Activated T-cell treated with anti-CD3 and anti-CD28 coated beads, Interleukin-2, amount 50 U/mL, for 4 hours (primary cell): ENCODE results near the gene MTIF2. TPM values are rescaled to one million over a fixed set of nuclear protein-coding genes. Genes with fewer than 3 reads are reported as not detected.
A peak's percentile ranks its signal among the peaks of the same experiment; 100 is the strongest.
"Not testable (repeated sequence)": the region's sequence is repeated elsewhere in the genome, so short reads cannot be mapped to it uniquely, and the experiment has no call there.

Experiments
- ATAC-seq, 2 donors: fragments of 200-7000 bp; cut with Tn5 transposase; one replicate each; pipeline ENCODE4 v1.10.0; 2021
- DNase-seq: peaks from one replicate; pipeline ENCODE4 v3.0.0-alpha.2; 2020
- H3K27me3 Mint-ChIP-seq: one replicate; pipeline ENCODE4 v1.8.0; 2021; ENCODE audit warnings: low read depth, mixed read lengths
- H3K36me3 Mint-ChIP-seq: one replicate; pipeline ENCODE4 v1.8.0; 2022; ENCODE audit warnings: mixed read lengths; ENCODE audit not compliant: insufficient read depth
- H3K4me1 Mint-ChIP-seq: one replicate; pipeline ENCODE4 v1.8.0; 2021; ENCODE audit warnings: low read depth, mixed read lengths
- H3K4me3 Mint-ChIP-seq: one replicate; pipeline ENCODE4 v1.8.0; 2021; ENCODE audit warnings: mild to moderate bottlenecking, moderate library complexity, mixed read lengths
- H3K9me3 Mint-ChIP-seq: one replicate; pipeline ENCODE4 v1.8.0; 2021; ENCODE audit warnings: mixed read lengths
- total RNA-seq, 3 donors: library from RNA; stranded (reverse); gene quantifications; one replicate each; pipeline ENCODE4 v1.2.1, GENCODE V29; 2021

MTIF2 gene
- total RNA-seq, 3 donors from 2014 or later = 55.6 to 59.8 (median 58.1) TPM

DNA sequence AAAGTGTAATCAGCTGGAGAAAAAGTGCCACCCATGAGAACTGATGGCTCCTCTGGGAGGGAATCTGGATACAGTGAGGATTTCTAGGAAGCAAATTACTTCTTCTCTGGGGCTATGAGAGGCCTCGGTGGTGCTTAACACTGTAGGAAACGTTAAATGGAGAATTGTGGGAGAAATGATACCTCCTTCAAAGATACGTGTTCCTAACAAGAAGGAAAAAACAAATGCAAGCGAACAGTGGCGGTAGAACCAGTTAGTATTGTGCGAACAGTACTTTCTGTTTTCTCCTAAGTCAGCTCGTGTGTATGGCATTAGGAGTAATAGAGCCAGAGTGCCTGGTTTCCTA is 587 bp upstream of the MTIF2 start:
- DNase-seq (no peak), ATAC-seq (no peak)
- Mint-ChIP-seq H3K36me3 (peaks cover 3% of the 10 kb centered on the region), H3K9me3 (no peaks in the 10 kb centered on the region), H3K27me3 (peaks cover 2% of the 10 kb centered on the region), H3K4me3 (peak overlapping the region; percentile 96), H3K4me1 (peaks cover 19% of the 10 kb centered on the region)

DNA sequence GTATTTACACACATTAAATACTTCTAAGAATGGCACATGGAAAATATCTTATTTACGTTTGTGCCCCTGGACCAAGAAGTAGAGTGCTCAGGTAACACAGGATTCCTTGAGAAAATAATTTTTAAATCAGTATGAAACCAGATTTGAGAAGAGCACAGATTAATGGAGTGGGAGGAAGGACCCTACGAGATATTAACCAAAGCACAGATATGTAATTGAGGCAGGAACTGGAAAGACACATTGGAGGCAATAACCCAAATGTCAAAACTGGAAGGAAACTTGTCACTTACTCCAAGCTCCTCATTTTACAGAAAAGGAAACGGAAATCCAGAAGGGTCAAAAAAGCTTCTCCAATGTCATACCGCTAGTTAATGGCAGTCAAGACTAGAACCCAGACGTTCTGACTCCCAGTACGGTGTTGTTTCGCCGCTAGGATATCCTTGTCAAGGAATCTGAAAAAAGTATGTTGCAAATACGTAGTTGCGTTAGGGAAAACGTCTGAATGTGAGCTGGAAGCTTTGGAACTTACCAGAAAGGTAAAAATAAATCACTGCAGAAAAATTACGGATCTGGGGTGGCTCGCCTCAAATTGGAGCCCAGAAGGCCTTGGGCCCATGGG is 634 bp downstream of the MTIF2 start:
- no peaks in the 10 kb centered on the region for H3K9me3 Mint-ChIP-seq
- DNase-seq (no peak), ATAC-seq (no peak)
- H3K36me3 Mint-ChIP-seq = peaks cover 8% of the 10 kb centered on the region
- H3K27me3 Mint-ChIP-seq = peaks cover 2% of the 10 kb centered on the region
- peak overlapping the region; percentile 96 for H3K4me3 Mint-ChIP-seq
- H3K4me1 Mint-ChIP-seq = peaks cover 19% of the 10 kb centered on the region

DNA sequence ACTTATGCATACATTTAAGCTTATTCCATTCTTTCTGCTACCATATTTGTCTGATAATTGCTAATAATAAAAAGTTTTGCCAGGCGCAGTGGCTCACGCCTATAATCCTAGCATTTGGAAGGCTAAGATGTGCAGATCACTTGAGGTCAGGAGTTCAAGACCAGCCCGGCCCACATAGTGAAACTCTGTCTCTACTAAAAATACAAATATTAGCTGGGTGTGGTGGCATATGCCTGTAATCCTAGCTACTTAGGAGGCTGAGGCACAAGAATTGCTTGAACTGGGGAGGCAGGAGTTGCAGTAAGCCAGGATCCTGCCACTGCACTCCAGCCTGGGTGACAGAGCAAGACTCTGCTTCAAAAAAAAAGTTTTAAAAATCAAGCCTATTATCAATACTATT is 9.4 kb downstream of the MTIF2 start:
- ATAC-seq, H3K4me1 Mint-ChIP-seq, H3K9me3 Mint-ChIP-seq, H3K27me3 Mint-ChIP-seq, H3K4me3 Mint-ChIP-seq, DNase-seq: not testable (repeated sequence)
- H3K36me3 Mint-ChIP-seq = peaks cover 16% of the 10 kb centered on the region

DNA sequence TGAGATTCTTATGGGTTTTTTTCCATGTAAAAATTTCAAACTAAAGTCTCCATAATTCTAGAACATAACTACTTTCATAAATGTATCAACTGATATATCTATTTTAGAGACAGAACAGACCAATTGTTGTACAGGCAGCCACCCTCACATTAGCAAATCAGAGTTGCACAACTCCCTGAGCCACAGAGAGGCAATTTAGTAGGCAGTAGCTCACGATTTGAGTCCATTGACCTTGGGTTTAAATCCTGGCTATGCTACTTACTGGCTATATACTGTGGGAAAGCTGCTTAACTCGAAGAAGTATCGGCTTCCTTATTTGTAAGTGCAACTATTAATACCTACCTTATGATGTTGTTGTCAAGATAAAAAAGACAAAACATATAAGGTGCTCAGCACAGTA is 16.2 kb downstream of the MTIF2 start:
- H3K27me3 Mint-ChIP-seq = no peaks in the 10 kb centered on the region
- no peak for DNase-seq
- H3K4me1 Mint-ChIP-seq = no peaks in the 10 kb centered on the region
- no peak for ATAC-seq
- H3K9me3 Mint-ChIP-seq = no peaks in the 10 kb centered on the region
- H3K4me3 Mint-ChIP-seq = no peak overlapping the region
- peaks cover 18% of the 10 kb centered on the region for H3K36me3 Mint-ChIP-seq

DNA sequence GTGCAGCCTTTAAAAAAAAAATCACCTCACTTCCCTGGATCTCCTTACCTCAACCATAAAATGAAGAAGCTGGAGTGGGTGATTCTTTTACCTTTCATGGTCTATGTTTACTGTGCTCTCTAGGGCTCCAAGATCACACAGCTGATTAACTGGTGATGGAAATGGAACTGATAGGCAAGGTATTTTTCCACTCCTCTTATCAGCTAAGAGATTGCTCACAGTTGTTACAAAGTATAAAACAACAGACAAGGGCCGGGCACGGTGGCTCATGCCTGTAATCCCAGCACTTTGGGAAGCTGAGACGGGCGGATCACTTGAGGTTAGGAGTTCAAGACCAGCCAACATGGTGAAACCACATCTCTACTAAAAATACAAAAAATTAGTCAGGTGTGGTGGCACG is 22.0 kb downstream of the MTIF2 start:
- Mint-ChIP-seq H3K4me3 (no peak overlapping the region), H3K36me3 (peaks cover 22% of the 10 kb centered on the region), H3K27me3 (no peaks in the 10 kb centered on the region), H3K9me3 (no peaks in the 10 kb centered on the region), H3K4me1 (no peaks in the 10 kb centered on the region)
- ATAC-seq (no peak), DNase-seq (no peak)

DNA sequence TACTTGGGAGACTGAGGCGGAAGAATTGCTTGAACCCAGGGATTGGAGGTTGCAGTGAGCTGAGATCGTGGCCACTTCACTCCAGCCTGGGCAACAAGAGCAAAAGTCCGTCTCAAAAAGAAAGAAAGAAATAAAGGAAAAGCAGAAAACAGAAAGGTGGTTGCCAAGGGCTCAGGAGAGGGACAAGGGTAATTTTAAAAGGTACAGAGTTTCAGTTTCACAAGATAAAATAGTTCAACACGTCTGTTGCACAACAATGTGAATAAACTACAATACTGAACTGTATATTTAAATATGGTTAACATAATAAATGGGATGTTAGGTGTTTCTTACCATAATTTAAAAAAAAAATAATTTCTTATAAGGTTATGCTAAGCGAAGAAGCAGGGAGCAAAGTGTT is 23.6 kb downstream of the MTIF2 start:
- no peak overlapping the region for H3K4me3 Mint-ChIP-seq
- no peak for DNase-seq
- H3K27me3 Mint-ChIP-seq = no peaks in the 10 kb centered on the region
- ATAC-seq = no peak
- H3K36me3 Mint-ChIP-seq = peaks cover 19% of the 10 kb centered on the region
- H3K9me3 Mint-ChIP-seq = no peaks in the 10 kb centered on the region
- H3K4me1 Mint-ChIP-seq = no peaks in the 10 kb centered on the region

DNA sequence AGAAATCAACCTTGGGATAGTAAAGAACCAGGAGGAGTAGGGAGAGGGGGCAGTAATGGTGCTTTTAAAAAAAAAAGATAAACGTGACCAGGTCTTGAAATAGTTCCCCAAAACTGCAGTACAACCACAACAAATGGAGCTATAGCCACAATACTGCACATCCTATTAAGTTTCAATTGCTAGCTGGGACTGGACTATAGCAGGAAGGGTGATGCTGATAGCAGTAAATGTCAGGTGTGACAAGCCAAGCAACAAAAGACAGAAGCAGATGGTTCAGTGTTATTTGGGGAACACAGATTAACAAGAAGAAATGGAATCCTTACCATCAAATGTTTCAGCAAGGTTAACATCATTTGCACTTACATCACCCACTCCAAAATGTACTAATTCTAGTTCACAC is 26.4 kb downstream of the MTIF2 start:
- Mint-ChIP-seq H3K9me3 (no peaks in the 10 kb centered on the region), H3K36me3 (peaks cover 18% of the 10 kb centered on the region), H3K4me1 (peaks cover 1% of the 10 kb centered on the region), H3K4me3 (no peak overlapping the region), H3K27me3 (no peaks in the 10 kb centered on the region)
- DNase-seq = no peak
- ATAC-seq = no peak

DNA sequence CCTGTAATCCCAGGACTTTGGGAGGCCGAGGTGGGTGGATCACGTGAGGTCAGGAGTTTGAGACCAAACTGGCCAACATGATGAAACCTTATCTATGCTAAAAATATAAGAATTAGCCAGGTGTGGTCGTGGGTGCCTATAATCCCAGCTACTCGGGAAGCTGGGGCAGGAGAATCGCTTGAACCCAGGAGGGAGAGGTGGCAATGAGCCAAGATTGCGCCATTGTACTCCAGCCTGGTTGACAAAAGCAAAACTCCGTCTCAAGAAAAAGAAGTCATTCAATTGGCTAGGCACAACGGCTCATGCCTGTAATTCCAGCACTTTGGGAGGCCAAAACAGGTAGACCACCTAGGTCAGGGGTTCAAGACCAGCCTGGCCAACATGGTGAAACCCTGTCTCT is 27.4 kb downstream of the MTIF2 start:
- H3K27me3 Mint-ChIP-seq, ATAC-seq, H3K4me3 Mint-ChIP-seq, DNase-seq, H3K4me1 Mint-ChIP-seq, H3K9me3 Mint-ChIP-seq: not testable (repeated sequence)
- H3K36me3 Mint-ChIP-seq = peaks cover 20% of the 10 kb centered on the region

DNA sequence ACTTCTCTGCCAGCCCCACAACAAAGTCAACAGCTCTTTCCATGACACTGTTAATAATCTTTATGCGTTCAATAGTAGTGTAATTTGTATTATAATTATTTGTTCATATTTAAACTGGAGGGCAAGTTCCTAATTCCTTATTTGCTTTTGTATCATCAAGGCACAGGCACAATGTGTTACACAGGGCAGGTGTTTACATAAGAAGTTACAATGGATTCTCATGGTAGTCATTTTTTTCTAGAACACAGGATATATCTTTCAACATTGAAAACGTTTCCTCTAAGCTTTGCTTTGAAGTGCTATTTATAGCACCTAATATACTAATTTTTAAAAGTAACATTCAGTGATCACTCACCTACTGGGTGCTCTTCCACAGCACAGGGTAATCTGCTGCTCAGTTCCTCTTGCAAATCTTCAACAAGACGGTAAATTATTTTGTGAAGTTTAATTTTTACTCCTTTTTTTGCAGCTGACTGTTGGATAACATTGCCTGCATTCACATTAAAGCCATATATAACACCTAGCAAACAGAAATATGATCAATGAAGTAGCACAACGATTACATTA is 29.3 kb downstream of the MTIF2 start:
- H3K9me3 Mint-ChIP-seq = no peaks in the 10 kb centered on the region
- ATAC-seq (no peak), DNase-seq (no peak)
- H3K4me3 Mint-ChIP-seq = no peak overlapping the region
- H3K4me1 Mint-ChIP-seq = peaks cover 13% of the 10 kb centered on the region
- H3K36me3 Mint-ChIP-seq = peaks cover 27% of the 10 kb centered on the region
- H3K27me3 Mint-ChIP-seq = no peaks in the 10 kb centered on the region

DNA sequence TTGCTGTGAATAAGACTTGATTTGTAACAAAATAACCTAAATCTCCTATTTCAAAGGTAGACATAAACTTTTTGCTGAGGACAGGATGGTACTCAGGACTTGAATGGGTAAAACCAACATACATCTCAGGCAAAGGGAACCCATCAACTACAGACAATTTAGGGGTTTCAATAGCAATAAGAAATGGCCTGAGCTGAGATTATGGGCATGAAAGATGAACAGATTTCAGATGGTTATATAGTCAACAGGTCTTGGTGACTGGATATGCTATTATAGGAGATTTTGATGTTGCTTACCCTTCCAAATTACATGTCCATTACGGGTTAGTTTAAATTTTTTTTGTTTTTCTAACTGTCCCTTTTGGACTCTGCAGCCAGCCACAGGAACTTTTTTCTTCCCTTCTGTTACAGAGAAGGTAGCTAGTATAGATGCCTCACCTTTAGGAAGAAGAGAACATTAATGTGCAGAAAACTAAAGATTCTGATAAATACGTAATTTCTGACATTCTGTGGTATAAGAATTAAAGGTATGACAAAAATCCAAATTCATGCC is 32.0 kb downstream of the MTIF2 start:
- DNase-seq = no peak
- Mint-ChIP-seq H3K27me3 (no peaks in the 10 kb centered on the region), H3K36me3 (peaks cover 35% of the 10 kb centered on the region), H3K4me1 (peaks cover 27% of the 10 kb centered on the region), H3K9me3 (no peaks in the 10 kb centered on the region), H3K4me3 (no peak overlapping the region)
- ATAC-seq = no peak

DNA sequence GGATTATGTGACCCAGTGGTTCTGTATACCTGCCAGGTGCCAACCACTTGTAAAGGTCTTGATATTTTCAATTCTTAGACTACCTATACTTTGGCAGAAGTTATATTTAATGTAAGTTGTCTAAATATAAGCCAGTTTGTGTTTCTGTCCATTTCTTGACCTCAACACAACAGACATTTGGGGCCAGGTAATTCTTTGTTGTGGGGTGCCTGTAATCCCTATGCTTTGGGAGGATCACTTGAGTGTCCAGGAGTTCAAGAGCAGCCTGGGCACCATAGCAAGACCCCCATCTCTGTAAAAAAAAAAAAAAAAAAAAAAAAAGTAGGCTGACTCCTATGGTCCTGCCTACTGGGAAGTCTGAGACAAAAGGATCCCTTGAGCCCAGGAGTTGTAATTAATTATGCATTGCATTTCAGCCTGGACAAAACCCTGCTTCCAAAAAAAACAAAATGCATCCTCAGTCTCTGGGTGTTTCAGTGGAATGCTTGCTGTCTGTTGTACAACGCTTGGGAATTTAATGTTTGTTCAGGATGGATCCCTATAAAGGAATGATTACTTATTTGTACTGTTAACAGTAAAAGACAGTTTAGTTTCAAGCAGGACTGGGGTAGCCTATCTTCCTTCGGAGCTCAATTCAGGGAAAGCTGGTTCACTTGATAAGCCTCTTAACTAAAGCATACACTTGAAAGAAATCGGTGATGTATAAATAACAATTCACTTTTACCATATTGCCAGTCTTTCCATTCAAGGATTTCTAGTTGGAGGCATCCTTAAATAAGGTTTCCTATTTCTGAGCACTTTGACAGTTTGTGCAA is 33.1 kb downstream of the MTIF2 start:
- ATAC-seq (no peak), DNase-seq (no peak)
- Mint-ChIP-seq H3K27me3 (no peaks in the 10 kb centered on the region), H3K9me3 (no peaks in the 10 kb centered on the region), H3K36me3 (peaks cover 35% of the 10 kb centered on the region), H3K4me1 (peaks cover 34% of the 10 kb centered on the region), H3K4me3 (peak overlapping the region; percentile 98)

DNA sequence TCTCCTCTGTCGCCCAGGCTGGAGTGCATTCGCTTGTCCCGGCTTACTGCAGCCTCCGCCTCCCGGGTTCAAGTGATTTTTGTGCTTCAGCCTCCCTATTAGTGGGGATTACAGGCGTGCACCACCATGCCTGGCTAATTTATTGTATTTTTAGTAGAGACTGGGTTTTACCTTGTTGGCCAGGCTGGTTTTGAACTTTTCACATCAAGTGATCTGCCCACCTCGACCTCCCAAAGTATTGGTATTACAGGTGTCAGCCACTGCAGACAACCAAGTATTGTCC is 35.4 kb downstream of the MTIF2 start:
- DNase-seq (no peak), ATAC-seq (no peak)
- Mint-ChIP-seq H3K27me3 (no peaks in the 10 kb centered on the region), H3K36me3 (peaks cover 35% of the 10 kb centered on the region), H3K4me3 (peak overlapping the region; percentile 98), H3K9me3 (no peaks in the 10 kb centered on the region), H3K4me1 (peaks cover 50% of the 10 kb centered on the region)

DNA sequence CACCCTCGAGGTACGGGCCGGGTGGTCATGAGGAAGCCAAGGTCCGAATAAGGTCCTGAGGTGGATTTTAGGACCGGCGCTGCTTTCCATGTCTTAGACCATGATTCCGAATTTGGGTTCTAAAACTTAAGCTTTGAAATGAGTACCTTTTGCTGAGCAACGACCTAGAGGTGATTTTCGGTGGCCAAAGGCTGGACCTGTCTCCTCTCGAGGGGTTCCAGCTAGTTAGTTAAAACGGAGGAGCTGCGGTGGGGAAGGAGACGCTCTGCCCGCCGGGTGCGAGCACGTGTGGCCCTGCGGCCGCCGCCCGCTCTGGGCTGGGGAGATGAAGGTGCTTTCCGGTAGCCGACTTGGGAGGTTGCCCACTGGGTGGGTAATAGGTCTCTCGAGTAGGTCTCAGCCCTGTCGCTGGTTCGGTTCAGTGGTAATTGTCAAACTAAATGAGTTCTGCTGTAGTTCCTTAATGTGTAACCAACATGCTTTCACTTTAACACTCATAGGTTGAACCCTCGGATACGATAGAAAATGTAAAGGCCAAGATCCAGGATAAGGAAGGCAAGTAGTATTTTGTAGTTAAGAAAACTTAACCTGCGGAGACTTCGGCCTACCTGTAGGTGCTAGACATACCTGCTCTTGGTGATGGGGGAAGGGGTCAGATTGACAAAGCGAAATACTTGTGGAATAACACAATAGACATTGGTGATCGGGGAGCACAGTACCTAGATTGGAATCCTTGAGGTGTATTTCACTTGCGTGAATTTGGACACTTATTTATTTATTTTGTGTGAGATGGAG is 36.0 kb downstream of the MTIF2 start:
- Mint-ChIP-seq H3K4me3 (peak overlapping the region; percentile 98), H3K9me3 (no peaks in the 10 kb centered on the region), H3K4me1 (peaks cover 55% of the 10 kb centered on the region), H3K27me3 (no peaks in the 10 kb centered on the region), H3K36me3 (peaks cover 35% of the 10 kb centered on the region)
- peak; percentile 36 for DNase-seq
- ATAC-seq = peak; percentile 29 to 41

DNA sequence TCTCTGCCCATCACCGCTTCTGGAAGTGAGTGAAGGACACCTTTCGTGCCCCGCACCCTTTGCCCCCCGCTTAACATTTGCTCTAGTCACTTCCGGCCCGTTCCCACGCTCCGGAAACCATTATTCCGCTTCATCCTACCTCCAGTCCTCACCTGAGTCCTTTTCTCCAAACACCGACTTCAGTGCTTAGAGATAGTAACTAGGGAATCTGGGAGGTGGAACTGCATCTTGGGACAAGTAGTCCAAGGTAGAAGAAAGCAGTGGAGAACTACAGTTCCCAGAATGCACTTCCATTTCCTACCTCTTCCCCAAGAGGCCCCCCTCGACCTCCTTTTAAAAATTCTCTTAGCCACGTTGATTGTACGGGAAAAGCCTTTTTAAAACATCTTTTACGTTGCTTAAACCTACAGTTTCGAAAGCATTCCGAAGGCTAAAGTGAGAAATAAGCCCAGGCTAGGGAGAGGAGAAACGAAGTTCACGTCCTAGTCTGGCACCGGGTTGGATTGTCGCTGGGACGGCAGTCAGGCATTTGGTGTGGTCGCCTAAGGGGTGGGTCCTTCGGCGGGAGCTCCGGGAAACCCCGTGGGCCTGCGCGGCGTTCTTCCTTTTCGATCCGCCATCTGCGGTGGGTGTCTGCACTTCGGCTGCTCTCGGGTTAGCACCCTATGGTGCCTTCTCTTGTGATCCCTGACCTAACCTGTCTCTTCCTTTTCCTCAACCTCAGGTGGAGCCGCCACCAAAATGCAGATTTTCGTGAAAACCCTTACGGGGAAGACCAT is 36.8 kb downstream of the MTIF2 start, which contains the start of the genes CLHC1 and RPS27A:
Gene CLHC1 (minus strand): TSS at position 210 of the 779 bp plus-strand sequence. CDS start 9,882 bp downstream, outside the sequence.
Gene RPS27A (plus strand): TSS at position 605 of the 779 bp plus-strand sequence. CDS start 137 bp downstream, at position 742.
- H3K9me3 Mint-ChIP-seq = no peaks in the 10 kb centered on the region
- H3K36me3 Mint-ChIP-seq = peaks cover 35% of the 10 kb centered on the region
- peak within 1 kb of the TSS; percentile 98 for H3K4me3 Mint-ChIP-seq
- DNase-seq (peak; percentile 91), ATAC-seq (peak; percentile 86 to 87)
- no peaks in the 10 kb centered on the region for H3K27me3 Mint-ChIP-seq
- H3K4me1 Mint-ChIP-seq = peaks cover 60% of the 10 kb centered on the region
